ENCODE data around the gene SMURF2. TPM values are rescaled to one million over a fixed set of nuclear protein-coding genes. Genes with fewer than 3 reads are reported as not detected.

SMURF2 gene
- total RNA-seq = 42.8 and 45.6 TPM in 2 replicates

DNA sequence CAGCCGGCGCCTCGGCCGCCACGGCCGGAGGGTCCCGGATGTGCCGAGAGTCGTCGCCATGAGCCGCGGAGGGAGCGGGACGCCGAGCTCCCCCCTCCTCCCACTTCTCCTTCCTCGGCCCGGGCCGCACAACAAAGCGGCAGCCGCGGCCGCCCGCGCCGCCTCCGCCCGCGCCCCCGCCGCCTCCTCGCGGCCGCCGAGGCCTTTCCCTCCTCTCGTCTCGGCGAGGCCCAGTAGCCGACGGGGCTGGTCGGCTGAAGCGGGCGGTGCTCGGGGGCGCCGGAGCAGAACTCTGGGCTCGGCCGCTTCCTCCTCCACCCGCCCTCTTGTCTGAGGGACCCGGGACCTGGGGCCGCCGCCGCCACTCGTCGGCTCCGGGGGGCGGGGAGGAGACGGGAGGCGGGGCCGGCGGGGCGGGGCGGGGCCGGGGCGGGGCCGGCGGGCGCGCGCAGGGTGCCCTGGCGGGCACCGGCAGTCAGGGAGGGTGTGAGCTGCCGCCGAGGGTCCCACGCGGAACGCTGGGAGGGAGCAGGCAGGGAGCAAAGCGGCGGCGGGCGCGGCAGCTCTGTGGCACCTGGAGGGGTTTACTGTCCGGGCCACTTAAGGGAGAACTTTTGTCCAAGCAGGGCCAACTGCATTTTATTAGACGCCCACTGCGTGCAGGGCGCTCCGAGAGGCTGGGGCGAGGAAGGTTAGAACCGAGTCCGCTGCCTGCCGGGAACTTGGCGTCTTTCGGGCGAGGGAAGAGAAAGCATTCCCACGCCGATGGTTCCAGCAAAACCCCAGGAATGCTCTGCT is at the start of gene SMURF2:
Gene SMURF2, minus strand, starts transcription at position 332 of the 798 bp plus-strand sequence. CDS start 427 bp downstream, outside the sequence.
- Histone ChIP-seq H3K4me3 (ENCODE audit: low read depth, low read length) (peak within 1 kb of the TSS; percentile 85), H3K36me3 (ENCODE audit: control insufficient read depth, insufficient read depth, low read length) (no peaks in the 10 kb centered on the region), H3K27me3 (ENCODE audit: control insufficient read depth, insufficient read depth, low read length) (no peaks in the 10 kb centered on the region)
- DNase-seq (ENCODE audit: low read depth) = no peak
- TF ChIP-seq, protein P1, sequence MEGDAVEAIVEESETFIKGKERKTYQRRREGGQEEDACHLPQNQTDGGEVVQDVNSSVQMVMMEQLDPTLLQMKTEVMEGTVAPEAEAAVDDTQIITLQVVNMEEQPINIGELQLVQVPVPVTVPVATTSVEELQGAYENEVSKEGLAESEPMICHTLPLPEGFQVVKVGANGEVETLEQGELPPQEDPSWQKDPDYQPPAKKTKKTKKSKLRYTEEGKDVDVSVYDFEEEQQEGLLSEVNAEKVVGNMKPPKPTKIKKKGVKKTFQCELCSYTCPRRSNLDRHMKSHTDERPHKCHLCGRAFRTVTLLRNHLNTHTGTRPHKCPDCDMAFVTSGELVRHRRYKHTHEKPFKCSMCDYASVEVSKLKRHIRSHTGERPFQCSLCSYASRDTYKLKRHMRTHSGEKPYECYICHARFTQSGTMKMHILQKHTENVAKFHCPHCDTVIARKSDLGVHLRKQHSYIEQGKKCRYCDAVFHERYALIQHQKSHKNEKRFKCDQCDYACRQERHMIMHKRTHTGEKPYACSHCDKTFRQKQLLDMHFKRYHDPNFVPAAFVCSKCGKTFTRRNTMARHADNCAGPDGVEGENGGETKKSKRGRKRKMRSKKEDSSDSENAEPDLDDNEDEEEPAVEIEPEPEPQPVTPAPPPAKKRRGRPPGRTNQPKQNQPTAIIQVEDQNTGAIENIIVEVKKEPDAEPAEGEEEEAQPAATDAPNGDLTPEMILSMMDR (IDR thresholded peaks at IDR 0.05; ENCODE audit: insufficient read depth, low read length, poor library complexity, severe bottlenecking) = no peak

DNA sequence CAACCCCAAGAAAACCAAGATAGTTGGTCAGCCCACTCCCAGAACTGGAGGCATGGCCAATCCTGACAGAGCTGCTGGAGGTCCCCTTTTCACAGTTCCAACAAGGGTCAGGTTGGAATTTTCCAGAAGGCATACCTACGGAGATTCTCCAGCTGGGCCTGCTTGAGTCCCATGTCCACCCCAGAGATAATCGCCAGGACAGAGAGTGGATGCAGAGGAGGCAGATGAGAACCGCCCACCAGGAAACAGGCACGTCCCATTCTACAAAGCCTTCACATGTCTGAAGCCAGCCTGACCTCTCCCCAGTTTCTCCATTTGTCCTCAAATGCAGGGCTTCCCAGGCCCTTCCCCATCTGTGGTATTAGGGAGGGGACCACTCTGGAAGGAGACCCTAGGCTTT is 47.4 kb upstream of the SMURF2 start:
- no peak for DNase-seq (ENCODE audit: low read depth)
- Histone ChIP-seq H3K36me3 (ENCODE audit: control insufficient read depth, insufficient read depth, low read length) (no peaks in the 10 kb centered on the region), H3K4me3 (ENCODE audit: low read depth, low read length) (no peak overlapping the region), H3K27me3 (ENCODE audit: control insufficient read depth, insufficient read depth, low read length) (no peaks in the 10 kb centered on the region)
- TF ChIP-seq, protein P1 (IDR thresholded peaks at IDR 0.05; ENCODE audit: insufficient read depth, low read length, poor library complexity, severe bottlenecking) = no peak

DNA sequence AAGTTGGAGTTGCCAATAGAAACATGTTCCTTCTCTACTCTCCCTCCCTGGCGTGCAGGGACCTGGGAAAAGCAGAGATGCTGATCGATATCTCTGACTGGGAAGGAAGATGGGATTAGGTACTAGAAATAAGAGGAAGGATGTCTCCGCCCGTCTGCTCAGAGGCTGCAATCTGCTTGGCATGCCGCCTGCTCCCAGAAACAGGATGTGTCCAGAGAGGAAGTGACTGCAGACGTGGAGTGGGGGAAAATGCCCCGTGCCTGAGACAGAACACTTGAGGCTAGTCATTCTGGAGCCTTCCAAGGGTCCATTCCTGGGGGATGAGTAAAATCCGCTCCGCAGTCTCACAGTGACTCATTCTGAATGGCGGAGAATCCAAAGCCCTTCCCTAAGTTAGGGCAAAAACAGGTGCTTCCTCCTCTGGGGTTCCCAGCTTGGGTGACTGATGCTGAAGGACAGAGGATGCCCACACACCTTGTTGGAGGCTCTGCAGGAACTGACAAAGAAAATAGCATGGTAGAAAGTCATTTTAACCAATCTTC is 45.0 kb upstream of the SMURF2 start:
- Histone ChIP-seq H3K36me3 (ENCODE audit: control insufficient read depth, insufficient read depth, low read length) (no peaks in the 10 kb centered on the region), H3K4me3 (ENCODE audit: low read depth, low read length) (no peak overlapping the region), H3K27me3 (ENCODE audit: control insufficient read depth, insufficient read depth, low read length) (no peaks in the 10 kb centered on the region)
- TF ChIP-seq, protein P1 (IDR thresholded peaks at IDR 0.05; ENCODE audit: insufficient read depth, low read length, poor library complexity, severe bottlenecking) = no peak
- DNase-seq (ENCODE audit: low read depth) = peak; percentile 99

DNA sequence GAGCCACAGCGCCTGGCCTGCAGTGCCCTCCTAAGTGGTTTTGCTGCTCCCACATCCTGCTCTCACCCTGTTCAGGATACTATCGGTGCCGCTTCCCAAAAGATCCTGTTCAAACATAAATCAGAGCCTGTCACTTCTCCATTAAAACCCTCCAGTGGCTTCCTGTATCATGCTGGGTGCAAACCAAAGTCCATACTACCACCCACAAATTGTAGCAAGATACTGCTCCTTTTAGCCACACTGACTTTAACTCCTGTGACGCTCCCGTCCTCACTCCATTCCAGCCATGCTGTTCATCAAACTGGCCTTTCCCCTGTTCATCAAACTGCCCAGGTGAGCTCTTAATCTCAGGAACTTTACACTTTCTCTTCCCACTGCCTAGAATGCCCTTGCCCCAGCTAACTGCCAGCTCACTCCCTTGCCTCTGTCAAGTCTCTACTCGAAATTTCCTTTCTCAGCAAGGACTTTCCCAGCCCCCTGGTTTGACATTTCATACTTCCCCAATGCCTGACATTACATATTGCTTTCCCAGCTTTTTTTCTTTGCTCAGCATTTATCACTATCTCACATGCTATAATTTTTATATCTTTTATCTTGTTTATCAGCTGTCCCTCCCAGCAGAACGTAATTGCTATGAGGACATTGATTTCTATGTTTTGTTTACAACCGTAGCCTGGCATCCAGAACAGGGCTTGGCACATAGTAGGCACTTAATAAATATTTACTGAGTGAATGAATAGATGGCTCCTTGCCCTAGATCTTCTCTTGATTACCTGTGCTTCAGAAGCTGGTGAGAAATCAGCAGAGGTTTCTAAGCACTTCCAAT is 44.3 kb upstream of the SMURF2 start:
- H3K36me3 ChIP-seq (ENCODE audit: control insufficient read depth, insufficient read depth, low read length) = no peaks in the 10 kb centered on the region
- TF ChIP-seq, protein P1 (IDR thresholded peaks at IDR 0.05; ENCODE audit: insufficient read depth, low read length, poor library complexity, severe bottlenecking) = no peak
- no peaks in the 10 kb centered on the region for H3K27me3 ChIP-seq (ENCODE audit: control insufficient read depth, insufficient read depth, low read length)
- no peak overlapping the region for H3K4me3 ChIP-seq (ENCODE audit: low read depth, low read length)
- DNase-seq (ENCODE audit: low read depth) = no peak

DNA sequence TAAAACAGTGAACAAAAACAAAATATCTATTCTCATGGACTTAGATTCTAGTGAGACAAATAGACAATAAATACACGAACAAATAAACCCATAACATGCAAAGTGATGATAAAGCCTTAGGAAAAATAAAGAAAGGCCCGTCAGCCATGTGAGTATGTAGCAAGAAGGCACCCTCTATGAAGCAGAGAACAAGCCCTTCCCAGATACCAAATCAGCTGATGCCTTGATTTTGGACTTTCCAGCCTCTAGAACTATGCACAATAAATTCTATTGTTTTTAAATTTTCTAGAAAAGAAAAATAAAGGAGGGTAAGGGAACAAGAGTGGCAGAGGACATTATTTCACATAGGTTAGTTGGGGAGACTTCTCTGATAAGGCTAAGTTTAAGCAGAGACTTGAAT is 40.7 kb upstream of the SMURF2 start:
- DNase-seq (ENCODE audit: low read depth) = no peak
- Histone ChIP-seq H3K36me3 (ENCODE audit: control insufficient read depth, insufficient read depth, low read length) (no peaks in the 10 kb centered on the region), H3K4me3 (ENCODE audit: low read depth, low read length) (no peak overlapping the region), H3K27me3 (ENCODE audit: control insufficient read depth, insufficient read depth, low read length) (no peaks in the 10 kb centered on the region)
- TF ChIP-seq, protein P1 (IDR thresholded peaks at IDR 0.05; ENCODE audit: insufficient read depth, low read length, poor library complexity, severe bottlenecking) = no peak

Data from kidney epithelial cell (primary cell).